ENCODE results near the gene SCO1.
"Not testable (repeated sequence)": the region's sequence is repeated elsewhere in the genome, so short reads cannot be mapped to it uniquely, and the experiment has no call there.

Gene SCO1

GRCh38 chr17:10697092-10698081 lies at the start of gene SCO1, which contains the start of gene ADPRM:
SCO1 (minus strand) TSS chr17:10697533; CDS start chr17:10697507, 26 bp downstream.
ADPRM (plus strand) TSS chr17:10697594; CDS start chr17:10704927, 7,333 bp downstream.
- peak; percentile 74 to 83 for DNase-seq (ENCODE audit: low read depth in 1 of 2, low spot score in 1 of 2)

GRCh38 chr17:10745231-10745630 lies 47.9 kb upstream of the SCO1 start:
- DNase-seq (ENCODE audit: low read depth in 1 of 2, low spot score in 1 of 2) = no peak

DNA sequence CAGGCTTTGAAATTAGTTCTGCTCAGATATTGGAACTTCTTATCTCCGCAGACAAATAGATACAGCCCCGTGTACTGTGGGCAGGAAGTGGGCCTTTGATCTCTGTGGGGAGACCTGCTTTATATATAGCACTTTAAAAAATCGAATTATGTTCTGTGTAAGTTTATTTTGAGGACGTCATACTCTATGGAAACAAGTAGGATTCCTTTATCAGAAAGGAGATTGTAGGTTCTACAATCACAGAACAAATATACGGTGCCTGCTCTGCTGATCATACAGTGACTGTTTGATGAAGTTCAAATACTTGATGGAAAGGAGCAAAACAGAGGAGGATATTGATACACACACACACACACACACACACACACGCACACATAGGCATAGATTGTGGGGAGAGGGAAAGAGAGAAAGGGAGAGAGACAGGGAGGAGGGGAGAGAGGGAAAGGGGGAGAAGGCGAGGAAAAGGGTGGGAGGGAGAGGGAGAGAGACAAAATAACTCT lies 47.2 kb upstream of the SCO1 start:
- DNase-seq (ENCODE audit: low read depth in 1 of 2, low spot score in 1 of 2) = no peak

- DNase-seq (ENCODE audit: low read depth in 1 of 2, low spot score in 1 of 2) = no peak
Measured at GRCh38 chr17:10743316-10744009, 46.1 kb upstream of the SCO1 start.

DNA sequence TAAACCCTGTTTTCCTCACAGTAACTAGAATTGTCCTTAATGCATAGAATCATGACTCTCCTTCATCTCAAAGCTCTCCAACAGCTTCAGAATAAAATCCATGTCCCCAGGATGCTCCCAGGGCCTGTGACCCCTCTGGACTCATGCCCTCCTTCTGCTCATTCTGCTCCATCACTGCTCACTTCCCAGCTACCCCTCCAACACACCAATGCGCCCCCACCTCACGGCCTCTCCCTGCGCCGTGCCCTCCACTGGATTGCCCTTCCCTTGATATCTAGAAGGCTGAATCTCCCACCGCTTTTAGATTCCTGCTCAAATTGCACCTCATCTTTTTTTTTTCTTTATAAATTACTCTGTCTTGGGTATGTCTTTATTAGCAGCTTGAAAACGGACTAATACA lies 45.1 kb upstream of the SCO1 start:
- no peak for DNase-seq (ENCODE audit: low read depth in 1 of 2, low spot score in 1 of 2)

GRCh38 chr17:10741416-10742135 lies 44.2 kb upstream of the SCO1 start:
- DNase-seq (ENCODE audit: low read depth in 1 of 2, low spot score in 1 of 2) = no peak

DNA sequence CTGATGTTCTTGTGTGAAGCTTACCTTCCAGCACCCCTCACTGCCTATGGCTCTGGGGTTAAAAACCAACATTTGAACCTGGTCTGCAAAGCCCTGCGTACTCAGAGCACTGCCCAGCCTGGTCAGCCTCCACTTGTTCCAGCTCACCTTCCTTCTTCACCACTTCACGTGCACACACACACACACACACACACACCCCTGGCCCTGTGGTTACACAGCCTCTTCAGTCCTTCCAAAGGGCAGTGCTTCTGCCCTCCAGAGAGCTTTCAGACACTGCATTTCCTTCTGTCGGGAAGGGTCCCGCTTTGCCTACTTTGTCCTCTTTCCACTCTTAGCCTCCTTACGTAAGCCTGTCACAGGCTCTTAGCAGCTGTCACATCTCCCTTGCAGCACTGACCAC lies 42.1 kb upstream of the SCO1 start:
- no peak for DNase-seq (ENCODE audit: low read depth in 1 of 2, low spot score in 1 of 2)

- DNase-seq (ENCODE audit: low read depth in 1 of 2, low spot score in 1 of 2) = no peak
Measured at GRCh38 chr17:10738521-10739258, 41.4 kb upstream of the SCO1 start.

GRCh38 chr17:10737736-10738135 lies 40.4 kb upstream of the SCO1 start:
- DNase-seq (ENCODE audit: low read depth in 1 of 2, low spot score in 1 of 2) = no peak

DNA sequence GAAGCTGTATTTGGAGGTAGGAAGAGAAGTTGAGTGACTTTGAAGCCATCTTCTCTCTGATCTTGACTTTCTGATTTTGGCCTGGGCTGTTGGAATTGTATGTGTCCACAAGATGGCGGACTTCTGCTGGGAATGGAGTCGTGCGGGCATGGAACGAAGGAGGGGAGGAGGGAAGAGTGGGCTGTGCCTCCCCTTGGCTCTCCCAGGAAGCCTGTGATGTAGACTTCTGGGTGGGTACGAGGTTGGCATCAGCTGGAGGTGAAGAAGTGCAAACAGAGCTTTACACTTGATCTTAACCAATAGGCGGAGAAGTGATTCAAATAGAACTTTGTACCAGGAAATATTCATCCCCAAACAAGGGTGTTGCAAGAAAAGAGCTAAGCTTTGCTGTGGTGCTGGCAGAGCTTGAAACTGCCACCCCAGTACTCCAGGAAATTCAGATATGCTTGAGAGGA lies 39.9 kb upstream of the SCO1 start:
- no peak for DNase-seq (ENCODE audit: low read depth in 1 of 2, low spot score in 1 of 2)

DNA sequence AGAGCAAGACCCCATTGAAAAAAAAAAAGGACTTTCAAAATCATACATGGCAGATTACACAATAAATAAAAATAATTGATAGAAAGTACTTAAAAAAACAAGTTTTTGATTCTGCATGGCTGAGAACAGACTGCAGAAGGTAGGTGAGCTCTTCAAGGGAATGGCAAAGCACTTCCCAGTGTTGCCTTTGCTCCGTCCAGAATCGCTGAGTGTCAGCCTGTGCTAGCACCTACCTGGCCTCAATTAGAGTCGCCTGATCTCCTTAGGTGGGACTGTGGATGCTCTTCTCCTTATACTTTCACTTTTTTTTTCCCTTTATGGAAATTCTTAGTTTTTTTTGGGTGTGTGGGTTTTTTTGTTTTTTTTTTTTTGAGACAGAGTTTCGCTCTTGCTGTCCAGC lies 38.5 kb upstream of the SCO1 start:
- no peak for DNase-seq (ENCODE audit: low read depth in 1 of 2, low spot score in 1 of 2)

DNA sequence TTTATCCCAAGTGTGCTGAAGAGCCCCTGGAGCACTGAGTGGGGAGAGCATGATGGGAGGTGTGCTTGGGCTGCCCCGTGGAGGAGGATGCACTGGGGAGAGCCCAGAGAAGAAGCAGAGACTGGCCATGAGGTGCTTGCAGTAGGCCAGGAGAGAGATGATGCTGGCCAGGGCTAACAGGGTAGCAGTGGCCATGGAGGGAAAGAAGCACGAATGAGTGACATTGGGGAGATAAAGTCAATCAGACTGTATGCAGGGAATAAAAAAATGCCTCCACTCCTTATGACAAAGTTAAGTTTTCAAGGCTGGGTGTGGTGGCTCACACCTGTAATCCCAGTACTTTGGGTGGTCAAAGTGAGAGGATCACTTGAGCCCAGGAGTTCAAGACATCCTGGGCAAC lies 37.9 kb upstream of the SCO1 start:
- no peak for DNase-seq (ENCODE audit: low read depth in 1 of 2, low spot score in 1 of 2)

DNA sequence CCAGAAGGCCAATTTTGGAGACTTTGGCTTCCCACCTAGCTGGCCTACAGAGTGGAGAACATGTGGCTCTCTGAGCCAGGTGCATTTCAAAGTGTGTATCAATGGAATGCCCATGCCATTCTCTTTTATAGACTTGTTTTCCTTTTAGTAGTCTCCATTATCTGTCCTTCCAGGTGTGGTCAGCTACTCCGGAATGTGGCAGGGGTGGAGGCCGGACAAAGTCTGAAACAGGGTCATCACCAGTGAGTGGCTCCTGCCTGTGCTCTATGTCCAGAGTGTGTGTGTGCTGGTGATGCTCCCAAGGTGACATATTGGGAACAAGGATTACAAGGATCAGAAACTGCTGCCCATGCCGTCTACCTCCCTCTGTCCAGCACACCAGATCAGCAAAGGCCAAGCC lies 36.3 kb upstream of the SCO1 start:
- no peak for DNase-seq (ENCODE audit: low read depth in 1 of 2, low spot score in 1 of 2)

GRCh38 chr17:10732121-10732520 lies 34.8 kb upstream of the SCO1 start:
- not testable (repeated sequence) for DNase-seq (ENCODE audit: low read depth in 1 of 2, low spot score in 1 of 2)

- no peak for DNase-seq (ENCODE audit: low read depth in 1 of 2, low spot score in 1 of 2)
Measured at GRCh38 chr17:10731408-10731879, 34.1 kb upstream of the SCO1 start.

- not testable (repeated sequence) for DNase-seq (ENCODE audit: low read depth in 1 of 2, low spot score in 1 of 2)
Measured at GRCh38 chr17:10730247-10730646, 32.9 kb upstream of the SCO1 start.

- DNase-seq (ENCODE audit: low read depth in 1 of 2, low spot score in 1 of 2) = peak in 1 of 2 donors; percentile 34
Measured at GRCh38 chr17:10729334-10730193, 32.2 kb upstream of the SCO1 start, which contains the start of gene TMEM220. TMEM220 (minus strand) TSS chr17:10730023; CDS start chr17:10729851, 172 bp downstream.

- DNase-seq (ENCODE audit: low read depth in 1 of 2, low spot score in 1 of 2) = no peak
Measured at GRCh38 chr17:10728331-10728892, 31.1 kb upstream of the SCO1 start.

DNA sequence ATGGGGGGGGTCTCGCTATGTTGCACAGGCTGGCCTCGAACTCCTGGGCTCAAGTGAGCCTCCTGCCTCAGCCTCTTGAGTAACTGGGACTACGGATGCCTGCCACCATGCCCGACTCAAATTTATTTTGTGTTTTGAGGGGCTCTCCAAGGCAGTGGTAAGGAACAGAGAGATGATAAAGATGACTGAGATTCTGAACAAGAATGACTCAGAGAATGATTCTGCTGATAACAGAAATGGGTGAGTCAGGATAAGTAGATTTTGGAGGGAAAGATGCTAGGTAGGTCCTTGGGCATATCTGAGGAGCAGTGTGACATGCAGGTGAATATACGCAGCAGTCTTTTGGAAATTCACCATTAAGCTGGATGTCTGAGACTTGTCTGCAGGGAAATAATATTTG lies 29.9 kb upstream of the SCO1 start:
- no peak for DNase-seq (ENCODE audit: low read depth in 1 of 2, low spot score in 1 of 2)

All from stimulated activated CD4-positive, alpha-beta T cell treated with anti-CD3 and anti-CD28 coated beads, Interleukin-15, amount 100 ng/mL, for 1 hour (primary cell).